K562 (cell line): ENCODE data around the gene RC3H2. TPM values are rescaled to one million over a fixed set of nuclear protein-coding genes. Genes with fewer than 3 reads are reported as not detected.

Source experiments
- ATAC-seq: fragments of 200-7000 bp; cut with Tn5 transposase; 3 replicates; pipeline ENCODE4 v1.9.1; 2020; ENCODE audit warnings: moderate library complexity
- BruUV-seq: library from RNA; stranded (reverse); fragments of 400-500 nt; replicated peaks from 2 replicates; lab custom pipeline; 2021; lab: Mats Ljungman, UMichigan
- CTCF ChIA-PET: fragments of 300-600 bp; formaldehyde crosslinking; extraction: SDS; loops from one replicate; lab custom pipeline; 2021; ENCODE audit warnings: low intra/inter-chr PET ratio; lab: Yijun Ruan, JAX
- POLR2A ChIA-PET: fragments of 300-600, 350-650 bp; sonication (Branson Sonifier 250); formaldehyde crosslinking; extraction: SDS; loops from one replicate; lab custom pipeline; 2021; ENCODE audit warnings: antibody characterized with exemption, inconsistent platforms; lab: Yijun Ruan, JAX
- DNase-seq, 4 experiments: peaks; one replicate each; pipeline versions ENCODE4 v3.0.0 to v3.0.0-alpha.2; 2011 to 2018; ENCODE audit warnings: low spot score in 3 of 4, mixed read lengths in 3 of 4; ENCODE audit errors: extremely low read depth in 1 of 4
- FAIRE-seq: peaks from 2 replicates; lab custom pipeline; 2011; peaks lifted over from hg19 to GRCh38; lab: Jason Lieb, UNC
- H2AFZ ChIP-seq: 2 replicates; pipeline ENCODE4 v1.6.0; 2011; ENCODE audit warnings: low read depth, low read length, control low read depth, inconsistent platforms
- H3K27ac ChIP-seq: fragments of 200-600 bp; 3 replicates; pipeline ENCODE4 v1.8.0; 2011; ENCODE audit warnings: low read depth, mild to moderate bottlenecking, control low read depth, inconsistent platforms, low read length, moderate library complexity, mixed read lengths; ENCODE audit errors: extremely low read depth
- H3K27me3 ChIP-seq, 2 experiments: fragments of 300-600 bp in 1 of 2; 2 replicates in 1 of 2; 3 replicates in 1 of 2; pipeline versions ENCODE4 v1.6.0 to v1.8.0; 2011; ENCODE audit warnings: inconsistent platforms in 2 of 2, low read length in 2 of 2, mild to moderate bottlenecking in 1 of 2, mixed read lengths in 1 of 2, moderate library complexity in 1 of 2; ENCODE audit not compliant: control insufficient read depth in 2 of 2, insufficient read depth in 2 of 2
- H3K36me3 ChIP-seq: fragments of 300-600 bp; 3 replicates; pipeline ENCODE4 v1.8.0; 2011; ENCODE audit warnings: mild to moderate bottlenecking, low read length, inconsistent platforms; ENCODE audit not compliant: control insufficient read depth, insufficient read depth
- H3K4me1 ChIP-seq, 2 experiments: fragments of 200-600 bp in 1 of 2; replicated peaks in 1 of 2; 2 replicates in 1 of 2; 3 replicates in 1 of 2; pipeline versions ENCODE4 v1.5.1 to v1.8.0; 2011; ENCODE audit warnings: inconsistent platforms in 2 of 2, low read length in 2 of 2, mild to moderate bottlenecking in 1 of 2, mixed read lengths in 1 of 2, moderate library complexity in 1 of 2; ENCODE audit not compliant: control insufficient read depth in 2 of 2, insufficient read depth in 2 of 2
- H3K4me2 ChIP-seq: 2 replicates; pipeline ENCODE4 v1.6.1; 2011; ENCODE audit warnings: low read length, control low read depth, inconsistent platforms, mixed read lengths; ENCODE audit not compliant: insufficient read depth
- H3K4me3 ChIP-seq: fragments of 200-600 bp; sonication (generic), shearing (Covaris generic); 2 replicates; pipeline ENCODE4 v1.5.1; 2016; ENCODE audit warnings: control low read depth, inconsistent platforms
- H3K79me2 ChIP-seq: fragments of 200-600 bp; 3 replicates; pipeline ENCODE4 v1.8.0; 2011; ENCODE audit warnings: low read length, inconsistent platforms; ENCODE audit not compliant: control insufficient read depth, insufficient read depth
- H3K9ac ChIP-seq, 2 experiments: 2 replicates each; pipeline versions ENCODE4 v1.6.0 to v1.6.1; 2011; ENCODE audit warnings: low read depth in 2 of 2, low read length in 2 of 2, control low read depth in 1 of 2, inconsistent platforms in 1 of 2, mild to moderate bottlenecking in 1 of 2, mixed read lengths in 1 of 2; ENCODE audit not compliant: insufficient read depth in 1 of 2
- H3K9me1 ChIP-seq: one replicate; pipeline ENCODE4 v1.6.0; 2011; ENCODE audit warnings: inconsistent platforms, mild to moderate bottlenecking, low read length, moderate library complexity; ENCODE audit not compliant: control insufficient read depth, insufficient read depth
- H3K9me3 ChIP-seq: replicated peaks from 2 replicates; pipeline ENCODE4 v1.5.1; 2011; ENCODE audit warnings: low read depth, low read length, inconsistent platforms; ENCODE audit not compliant: control insufficient read depth, insufficient read depth
- H4K20me1 ChIP-seq: replicated peaks from 2 replicates; pipeline ENCODE4 v1.6.1; 2011; ENCODE audit warnings: low read length, inconsistent platforms, mixed read lengths; ENCODE audit not compliant: control insufficient read depth, insufficient read depth
- EP400 ChIP-seq: fragments of 450-650 bp; IDR thresholded peaks from 2 replicates; pipeline ENCODE4 v1.6.1; 2017; ENCODE audit warnings: antibody characterized with exemption, mild to moderate bottlenecking, moderate library complexity
- KLF16 ChIP-seq: IDR thresholded peaks from 2 replicates; pipeline ENCODE4 v1.6.1; 2016; ENCODE audit warnings: antibody characterized with exemption
- MED1 ChIP-seq: sonication (generic); formaldehyde crosslinking; IDR thresholded peaks from 2 replicates; pipeline ENCODE4 v1.8.1; 2023; ENCODE audit warnings: missing genetic modification reagents, borderline replicate concordance
- MITF ChIP-seq: IDR thresholded peaks from 2 replicates; pipeline ENCODE4 v1.6.1; 2014; ENCODE audit warnings: antibody characterized with exemption
- NELFE ChIP-seq: IDR thresholded peaks from 2 replicates; pipeline ENCODE4 v1.6.1; 2011; ENCODE audit warnings: mild to moderate bottlenecking; ENCODE audit not compliant: insufficient read depth, insufficient read length
- PHB ChIP-seq: fragments of 250-450 bp; sonication (Bioruptor Pico); IDR thresholded peaks from 2 replicates; pipeline ENCODE4 v1.5.0; 2021
- TAL1 ChIP-seq: fragments of 450-650 bp; IDR thresholded peaks from 2 replicates; pipeline ENCODE4 v1.6.1; 2016; ENCODE audit warnings: mild to moderate bottlenecking
- TFAM ChIP-seq: fragments of 250-450 bp; sonication (Bioruptor Pico); conservative IDR thresholded peaks from 2 replicates; pipeline ENCODE4 v1.5.0; 2021; ENCODE audit warnings: mild to moderate bottlenecking, moderate library complexity
- ZBTB5 ChIP-seq: fragments of 450-650 bp; IDR thresholded peaks from 2 replicates; pipeline ENCODE4 v1.6.1; 2017; ENCODE audit warnings: antibody characterized with exemption
- ZNF707 ChIP-seq: fragments of 250-450 bp; sonication (Bioruptor Pico); conservative IDR thresholded peaks from 2 replicates; pipeline ENCODE4 v1.8.0; 2022; ENCODE audit warnings: inconsistent platforms, mild to moderate bottlenecking, moderate library complexity
- WGBS: fragments of 100-300 bp; shearing (Covaris generic); methylation state at CpG from one replicate; pipeline ENCODE4 v1.1.6; 2016; ENCODE audit warnings: low coverage, mixed read lengths; ENCODE audit not compliant: insufficient coverage; ENCODE audit errors: missing lambda C conversion rate; 5-methylcytosine and 5-hydroxymethylcytosine counted together
- in situ Hi-C: fragments of 300-500 bp; cut with MboI; formaldehyde crosslinking; loops from 4 replicates; pipeline ENCODE4 v1.15.0; 2018; ENCODE audit warnings: inconsistent platforms, mixed read lengths
- intact Hi-C: fragments of 100-400 bp; cut with micrococcal nuclease; formaldehyde crosslinking; loops from 2 replicates; pipeline ENCODE4 v1.14.2; 2022
- polyA plus RNA-seq, 8 experiments: library from polyadenylated mRNA; depleted of rRNA in 4 of 8; stranded (reverse) in 5 of 8; unstranded in 3 of 8; fragments of >200 nt; fragmentation: Nextera tagmentation in 2 of 8; fragmentation: Illumina TruSeq in 1 of 8; extraction: Ambion mirVana in 2 of 8; extraction: Trizol in 1 of 8; gene quantifications; 2 replicates each; pipeline versions ENCODE4 v1.2.1 to v1.2.3, GENCODE V29; 2011 to 2014; ENCODE audit warnings: inconsistent platforms in 1 of 8, missing spikeins in 1 of 8
- total RNA-seq, 7 experiments: library from RNA; depleted of rRNA in 6 of 7; stranded (reverse); fragments of >200 nt in 6 of 7; fragmentation: Illumina TruSeq in 2 of 7; extraction: Trizol in 2 of 7; gene quantifications; 2 replicates each; pipeline versions ENCODE4 v1.2.1 to v1.2.3, GENCODE V29; 2011 to 2021; ENCODE audit warnings: low replicate concordance in 1 of 7

Gene RC3H2
- total and polyA plus RNA-seq, 9 of the 15 experiments (the other 6 are each of a cell fraction or from before 2014, with no cell fraction given), result 5.6 to 35.4 (median 18.6) TPM

GRCh38 chr9:122800066-122801060, 104.8 kb downstream of the RC3H2 start, which contains the start of gene OR1K1 (continued):
- no peak for TF ChIP-seq ZNF707 (CRISPR knock-in tag)
- TF ChIP-seq MED1 (CRISPR knock-in tag), result no peak
- TF ChIP-seq NELFE, result no peak
- no peak for TF ChIP-seq PHB

- intact Hi-C loops, result no loop called here
- Histone ChIP-seq H3K9me1 (no peaks in the 10 kb centered on the region), H3K27me3 (peaks cover 12 to 34% of the 10 kb centered on the region in 2 experiments; a peak in 4 of 5 replicates), H3K4me3 (no peak overlapping the region), H3K79me2 (no peaks in the 10 kb centered on the region), H3K36me3 (no peaks in the 10 kb centered on the region), H3K27ac (no peak overlapping the region), H4K20me1 (no peaks in the 10 kb centered on the region), H2AFZ (no peak overlapping the region), H3K9ac (no peak overlapping the region; a peak in 1 of 4 replicates), H3K9me3 (no peaks in the 10 kb centered on the region)
- no peak for ATAC-seq
- POLR2A ChIA-PET, result no interaction called here
- FAIRE-seq, result no peak
- BruUV-seq, result no TSS peak
- 0% methylated on average over 6 of the region's 6 CpGs for WGBS
- TF ChIP-seq KLF16 (no peak), TFAM (CRISPR knock-in tag) (no peak), MITF (no peak), TAL1 (no peak), ZBTB5 (no peak), EP400 (no peak)
- TF ChIP-seq, all 486 proteins: peak for 0
- CTCF ChIA-PET, result no interaction called here
- DNase-seq, result no peak
- in situ Hi-C loops, result no loop called here
- Histone ChIP-seq H3K4me1 (peaks cover 0 to 3% of the 10 kb centered on the region in 2 experiments; a peak in 1 of 5 replicates), H3K4me2 (no peak overlapping the region)
Measured at GRCh38 chr9:122797316-122798063, 107.7 kb downstream of the RC3H2 start.
